Stimulated activated naive CD8-positive, alpha-beta T cell treated with anti-CD3 and anti-CD28 coated beads, Interleukin-15, amount 100 ng/mL, for 72 hours (primary cell): ENCODE results near the gene PAPOLA.

Source experiments
- ATAC-seq: fragments of 150-1000 bp; cut with Tn5 transposase; 2 replicates; pipeline ENCODE4 v1.10.0; 2021; ENCODE audit warnings: mild to moderate bottlenecking, moderate library complexity
- DNase-seq, 2 donors: peaks; one replicate each; pipeline ENCODE4 v3.0.0; 2021 to 2022
- H3K27ac Mint-ChIP-seq, 2 donors: one replicate each; pipeline ENCODE4 v1.8.0; 2022; ENCODE audit warnings: mild to moderate bottlenecking in 2 of 2, mixed read lengths in 2 of 2, moderate library complexity in 2 of 2
- H3K27me3 Mint-ChIP-seq: one replicate; pipeline ENCODE4 v1.8.0; 2022; ENCODE audit warnings: mixed read lengths
- H3K4me1 Mint-ChIP-seq: one replicate; pipeline ENCODE4 v1.8.0; 2022; ENCODE audit warnings: mild to moderate bottlenecking, mixed read lengths
- H3K4me3 Mint-ChIP-seq, 2 donors: one replicate each; pipeline ENCODE4 v1.8.0; 2022; ENCODE audit warnings: mild to moderate bottlenecking in 2 of 2, mixed read lengths in 2 of 2, moderate library complexity in 1 of 2
- H3K9me3 Mint-ChIP-seq, 2 donors: one replicate each; pipeline ENCODE4 v1.8.0; 2022; ENCODE audit warnings: mixed read lengths in 2 of 2

The PAPOLA gene

GRCh38 chr14:96573473-96574100 lies 71.4 kb downstream of the PAPOLA start:
- Mint-ChIP-seq H3K4me3 (no peak overlapping the region), H3K27ac (no peak overlapping the region), H3K9me3 (no peaks in the 10 kb centered on the region), H3K4me1 (peaks cover 11% of the 10 kb centered on the region), H3K27me3 (no peaks in the 10 kb centered on the region)
- no peak for ATAC-seq
- DNase-seq = no peak

- H3K9me3 Mint-ChIP-seq = no peaks in the 10 kb centered on the region
- DNase-seq (no peak), ATAC-seq (no peak)
- no peak overlapping the region for H3K4me3 Mint-ChIP-seq
- H3K4me1 Mint-ChIP-seq = peaks cover 11% of the 10 kb centered on the region
- H3K27ac Mint-ChIP-seq = no peak overlapping the region
- no peaks in the 10 kb centered on the region for H3K27me3 Mint-ChIP-seq
These were observed 72.0 kb downstream of the PAPOLA start for GRCh38 chr14:96574171-96574632.

GRCh38 chr14:96574633-96575632 lies 72.8 kb downstream of the PAPOLA start:
- ATAC-seq (no peak), DNase-seq (no peak)
- no peaks in the 10 kb centered on the region for H3K9me3 Mint-ChIP-seq
- no peak overlapping the region for H3K27ac Mint-ChIP-seq
- no peak overlapping the region for H3K4me3 Mint-ChIP-seq
- no peaks in the 10 kb centered on the region for H3K27me3 Mint-ChIP-seq
- peaks cover 11% of the 10 kb centered on the region for H3K4me1 Mint-ChIP-seq

GRCh38 chr14:96576359-96576758 lies 74.2 kb downstream of the PAPOLA start:
- Mint-ChIP-seq H3K4me1 (peaks cover 11% of the 10 kb centered on the region), H3K4me3 (no peak overlapping the region), H3K27ac (no peak overlapping the region), H3K27me3 (no peaks in the 10 kb centered on the region), H3K9me3 (no peaks in the 10 kb centered on the region)
- DNase-seq (no peak), ATAC-seq (peak; percentile 16)

- H3K27me3 Mint-ChIP-seq = no peaks in the 10 kb centered on the region
- H3K27ac Mint-ChIP-seq = peak overlapping the region in 1 of 2 donors; percentile 3
- DNase-seq (no peak), ATAC-seq (peak; percentile 33)
- H3K4me3 Mint-ChIP-seq = no peak overlapping the region
- H3K4me1 Mint-ChIP-seq = peaks cover 11% of the 10 kb centered on the region
- H3K9me3 Mint-ChIP-seq = no peaks in the 10 kb centered on the region
These were observed 74.8 kb downstream of the PAPOLA start for GRCh38 chr14:96576937-96577336.

GRCh38 chr14:96578619-96579018 lies 76.4 kb downstream of the PAPOLA start:
- H3K27me3 Mint-ChIP-seq = peaks cover 6% of the 10 kb centered on the region
- ATAC-seq (peak; percentile 8), DNase-seq (no peak)
- H3K4me3 Mint-ChIP-seq = no peak overlapping the region
- H3K27ac Mint-ChIP-seq = no peak overlapping the region
- H3K4me1 Mint-ChIP-seq = peaks cover 11% of the 10 kb centered on the region
- H3K9me3 Mint-ChIP-seq = no peaks in the 10 kb centered on the region

DNA sequence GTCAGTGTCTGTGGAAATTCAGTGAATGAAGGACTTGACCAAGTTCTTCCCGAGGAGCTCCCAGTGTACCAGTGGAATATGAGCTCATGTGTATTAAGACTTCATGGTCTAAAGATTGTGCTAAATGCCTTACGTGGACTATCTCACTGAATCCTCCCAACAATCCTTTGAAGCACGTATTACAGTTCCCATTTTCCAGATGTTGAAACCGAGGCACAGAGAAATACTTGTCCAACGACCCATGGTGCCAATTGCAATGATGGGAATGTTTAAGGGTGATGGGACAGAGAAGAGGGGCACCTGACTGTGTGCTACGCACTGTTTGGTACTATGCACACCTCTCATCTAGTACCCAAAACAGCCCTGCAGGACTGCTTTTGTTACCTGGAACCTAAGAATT lies 77.2 kb downstream of the PAPOLA start:
- no peak overlapping the region for H3K4me3 Mint-ChIP-seq
- peaks cover 14% of the 10 kb centered on the region for H3K27me3 Mint-ChIP-seq
- no peak for ATAC-seq
- DNase-seq = no peak
- no peaks in the 10 kb centered on the region for H3K9me3 Mint-ChIP-seq
- no peak overlapping the region for H3K27ac Mint-ChIP-seq
- H3K4me1 Mint-ChIP-seq = peaks cover 14% of the 10 kb centered on the region

- Mint-ChIP-seq H3K27me3 (peaks cover 19% of the 10 kb centered on the region), H3K9me3 (no peaks in the 10 kb centered on the region), H3K4me3 (no peak overlapping the region), H3K27ac (no peak overlapping the region), H3K4me1 (peaks cover 16% of the 10 kb centered on the region)
- ATAC-seq (no peak), DNase-seq (no peak)
These were observed 77.7 kb downstream of the PAPOLA start for GRCh38 chr14:96579855-96580254.

DNA sequence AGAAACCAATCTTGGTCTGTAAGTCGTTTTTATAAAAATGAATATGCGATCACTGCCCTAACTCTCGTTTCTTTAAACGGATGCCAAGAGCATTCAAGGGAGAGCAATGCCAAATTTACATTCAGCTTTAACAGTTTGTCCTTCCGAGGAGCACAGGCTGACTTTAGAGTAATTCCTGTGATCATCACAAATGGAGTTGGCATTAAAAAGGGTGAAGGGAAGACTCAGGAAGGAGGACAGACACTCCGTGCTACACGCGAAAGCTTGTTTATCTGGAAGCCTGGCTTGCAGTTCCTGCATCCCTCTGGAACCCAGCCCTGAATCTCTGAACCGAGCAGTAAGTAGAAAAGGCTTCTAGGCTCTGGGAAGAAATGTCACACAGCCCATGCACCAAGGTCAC lies 78.4 kb downstream of the PAPOLA start:
- Mint-ChIP-seq H3K4me3 (no peak overlapping the region), H3K27me3 (peaks cover 26% of the 10 kb centered on the region), H3K4me1 (peaks cover 16% of the 10 kb centered on the region), H3K27ac (no peak overlapping the region), H3K9me3 (no peaks in the 10 kb centered on the region)
- ATAC-seq = no peak
- no peak for DNase-seq

- Mint-ChIP-seq H3K9me3 (no peaks in the 10 kb centered on the region), H3K27me3 (peaks cover 30% of the 10 kb centered on the region), H3K4me1 (peaks cover 14% of the 10 kb centered on the region), H3K4me3 (no peak overlapping the region), H3K27ac (peak overlapping the region in 1 of 2 donors; percentile 48)
- DNase-seq (no peak), ATAC-seq (no peak)
These were observed 78.8 kb downstream of the PAPOLA start for GRCh38 chr14:96581026-96581425.

- ATAC-seq = no peak
- Mint-ChIP-seq H3K27ac (no peak overlapping the region), H3K4me1 (peaks cover 8% of the 10 kb centered on the region), H3K4me3 (no peak overlapping the region), H3K9me3 (no peaks in the 10 kb centered on the region), H3K27me3 (peaks cover 31% of the 10 kb centered on the region)
- no peak for DNase-seq
These were observed 79.7 kb downstream of the PAPOLA start for GRCh38 chr14:96581902-96582301.

DNA sequence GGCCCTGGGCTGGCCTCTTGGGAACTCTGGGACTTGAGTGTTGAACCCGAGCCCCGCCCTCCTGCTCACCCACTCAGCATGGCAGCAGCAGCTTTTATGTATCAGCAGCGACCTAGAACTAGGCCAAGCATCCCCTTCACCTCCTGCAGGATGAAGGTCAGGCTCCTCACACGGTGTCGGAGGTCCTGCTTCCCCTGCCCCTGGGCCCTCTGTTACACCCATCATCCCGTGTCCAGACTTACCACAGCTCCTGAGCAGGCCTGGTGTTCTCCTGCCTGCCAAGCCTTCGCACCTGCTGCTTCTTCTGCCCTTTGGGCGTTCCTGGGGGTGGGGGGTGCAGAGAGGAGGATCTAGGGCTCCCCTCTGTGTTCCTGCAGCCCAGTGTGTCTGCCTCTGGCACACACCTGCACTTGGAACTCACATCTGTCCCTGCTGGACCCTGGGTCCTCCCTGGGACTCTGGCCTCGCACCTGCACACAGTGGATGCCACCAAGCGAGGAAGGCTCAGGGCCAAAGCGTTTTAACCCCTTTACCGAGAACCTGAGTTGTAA lies 80.3 kb downstream of the PAPOLA start:
- H3K9me3 Mint-ChIP-seq = no peaks in the 10 kb centered on the region
- ATAC-seq (no peak), DNase-seq (no peak)
- no peak overlapping the region for H3K4me3 Mint-ChIP-seq
- H3K4me1 Mint-ChIP-seq = peaks cover 5% of the 10 kb centered on the region
- peaks cover 37% of the 10 kb centered on the region for H3K27me3 Mint-ChIP-seq
- H3K27ac Mint-ChIP-seq = no peak overlapping the region

DNA sequence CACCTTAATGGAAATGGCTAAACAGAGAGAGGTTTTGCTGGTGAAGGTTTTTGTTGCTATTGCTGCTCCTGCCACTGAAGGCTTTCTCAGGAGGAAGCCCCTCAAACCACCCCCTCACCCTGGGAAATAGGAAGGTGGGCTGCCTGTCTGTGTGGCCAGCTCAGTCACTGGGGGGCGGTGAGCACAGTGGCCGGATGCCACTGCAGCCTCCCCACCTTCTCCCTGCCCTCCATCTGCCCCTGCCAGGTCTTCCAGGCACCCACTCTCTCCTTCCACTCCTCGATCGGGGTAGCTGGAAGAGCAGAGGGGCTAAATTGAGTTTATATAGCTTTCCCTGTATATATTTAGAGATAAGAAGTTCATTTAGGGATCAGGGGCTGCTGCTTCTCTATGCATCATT lies 80.8 kb downstream of the PAPOLA start:
- no peak overlapping the region for H3K4me3 Mint-ChIP-seq
- ATAC-seq (no peak), DNase-seq (no peak)
- no peak overlapping the region for H3K27ac Mint-ChIP-seq
- H3K9me3 Mint-ChIP-seq = no peaks in the 10 kb centered on the region
- H3K4me1 Mint-ChIP-seq = peaks cover 5% of the 10 kb centered on the region
- H3K27me3 Mint-ChIP-seq = peaks cover 42% of the 10 kb centered on the region

DNA sequence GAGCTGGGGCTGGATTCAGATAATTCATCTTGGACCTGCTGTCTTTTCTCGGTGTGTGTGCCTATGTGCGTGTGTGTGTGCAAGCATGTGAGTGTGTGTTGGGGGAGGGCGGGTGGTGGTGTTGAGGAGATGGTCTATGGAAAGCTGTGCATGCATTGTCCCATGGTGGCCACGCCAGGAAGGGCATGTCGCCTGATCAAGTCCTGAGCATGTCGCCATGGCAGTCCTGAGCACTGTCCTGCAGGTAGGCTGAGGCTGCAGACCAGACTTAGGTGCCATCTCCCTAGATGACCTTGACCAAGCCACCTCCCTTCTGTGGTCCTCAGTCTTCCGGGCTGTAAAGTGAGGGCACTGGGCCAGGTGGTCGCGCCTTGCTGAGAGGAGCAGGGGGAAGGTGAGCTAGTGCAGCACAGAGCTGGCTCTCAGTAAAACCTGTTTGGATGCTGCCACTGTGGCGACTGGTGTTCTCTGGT lies 81.4 kb downstream of the PAPOLA start:
- Mint-ChIP-seq H3K9me3 (no peaks in the 10 kb centered on the region), H3K4me1 (peaks cover 7% of the 10 kb centered on the region), H3K4me3 (no peak overlapping the region), H3K27me3 (peaks cover 48% of the 10 kb centered on the region), H3K27ac (peak overlapping the region in 1 of 2 donors; percentile 67)
- ATAC-seq (no peak), DNase-seq (no peak)

- peaks cover 13% of the 10 kb centered on the region for H3K4me1 Mint-ChIP-seq
- peak; percentile 84 for ATAC-seq
- H3K9me3 Mint-ChIP-seq = no peaks in the 10 kb centered on the region
- H3K27ac Mint-ChIP-seq = no peak overlapping the region
- H3K27me3 Mint-ChIP-seq = peaks cover 54% of the 10 kb centered on the region
- DNase-seq = peak; percentile 26 to 52
- no peak overlapping the region for H3K4me3 Mint-ChIP-seq
These were observed 82.2 kb downstream of the PAPOLA start for GRCh38 chr14:96584199-96584906.
